Germinal center (tissue), 1 donor: ENCODE results near the gene WNK2.

Experiments used
- DNase-seq: peaks from one replicate; pipeline ENCODE4 v3.0.0; 2012; ENCODE audit warnings: mixed read lengths, low spot score

Gene WNK2

GRCh38 chr9:93161786-93162562, 22.0 kb upstream of the WNK2 start:
- DNase-seq: no peak

GRCh38 chr9:93164085-93164484, 19.9 kb upstream of the WNK2 start:
- DNase-seq: no peak

GRCh38 chr9:93166699-93167098, 17.2 kb upstream of the WNK2 start:
- no peak for DNase-seq

- DNase-seq: no peak
These were observed 16.8 kb upstream of the WNK2 start for GRCh38 chr9:93167185-93167584.

GRCh38 chr9:93167838-93168237, 16.1 kb upstream of the WNK2 start:
- no peak for DNase-seq

DNA sequence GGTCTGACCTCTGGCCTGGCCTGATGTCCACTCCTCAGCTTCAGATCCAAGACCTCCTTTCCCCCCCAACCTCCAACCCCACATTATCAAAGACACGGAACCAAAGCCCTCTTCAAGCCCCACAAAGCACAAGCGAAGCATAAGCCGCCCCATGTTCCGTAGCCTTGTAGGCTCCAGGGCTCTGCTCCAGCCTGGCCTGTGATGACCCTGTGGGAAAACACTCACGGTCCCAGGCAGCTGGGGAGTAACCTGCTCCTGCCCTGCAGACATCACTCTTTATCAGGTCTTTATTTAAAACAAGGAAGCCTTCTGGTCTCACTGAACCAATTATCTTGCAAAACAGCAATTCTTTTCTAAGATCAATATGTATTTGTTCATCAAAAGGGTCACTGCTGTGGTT, 15.4 kb upstream of the WNK2 start:
- DNase-seq: no peak

DNA sequence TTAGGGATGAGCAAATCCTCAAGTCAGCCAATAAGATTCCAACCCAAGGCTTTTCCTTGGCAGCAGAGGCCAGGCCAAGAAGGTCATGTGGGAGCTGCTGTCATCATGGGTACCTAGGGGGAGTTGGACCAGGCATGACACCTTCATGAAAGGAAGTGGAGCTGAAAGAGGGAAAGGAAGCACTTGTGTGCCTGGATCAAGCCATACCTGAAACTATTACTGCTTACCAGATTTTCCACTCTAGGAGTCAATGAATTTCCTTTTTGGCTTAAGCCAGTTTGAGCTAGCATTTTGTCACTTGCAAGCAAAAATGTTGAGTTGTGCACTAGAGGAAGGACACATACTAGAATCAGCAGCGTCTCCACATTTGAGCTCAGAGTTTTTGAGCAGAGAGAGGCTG, 14.5 kb upstream of the WNK2 start:
- DNase-seq: no peak

- DNase-seq: no peak
These were observed 13.4 kb upstream of the WNK2 start for GRCh38 chr9:93170571-93170970.

GRCh38 chr9:93171261-93171990, 12.5 kb upstream of the WNK2 start:
- no peak for DNase-seq

DNA sequence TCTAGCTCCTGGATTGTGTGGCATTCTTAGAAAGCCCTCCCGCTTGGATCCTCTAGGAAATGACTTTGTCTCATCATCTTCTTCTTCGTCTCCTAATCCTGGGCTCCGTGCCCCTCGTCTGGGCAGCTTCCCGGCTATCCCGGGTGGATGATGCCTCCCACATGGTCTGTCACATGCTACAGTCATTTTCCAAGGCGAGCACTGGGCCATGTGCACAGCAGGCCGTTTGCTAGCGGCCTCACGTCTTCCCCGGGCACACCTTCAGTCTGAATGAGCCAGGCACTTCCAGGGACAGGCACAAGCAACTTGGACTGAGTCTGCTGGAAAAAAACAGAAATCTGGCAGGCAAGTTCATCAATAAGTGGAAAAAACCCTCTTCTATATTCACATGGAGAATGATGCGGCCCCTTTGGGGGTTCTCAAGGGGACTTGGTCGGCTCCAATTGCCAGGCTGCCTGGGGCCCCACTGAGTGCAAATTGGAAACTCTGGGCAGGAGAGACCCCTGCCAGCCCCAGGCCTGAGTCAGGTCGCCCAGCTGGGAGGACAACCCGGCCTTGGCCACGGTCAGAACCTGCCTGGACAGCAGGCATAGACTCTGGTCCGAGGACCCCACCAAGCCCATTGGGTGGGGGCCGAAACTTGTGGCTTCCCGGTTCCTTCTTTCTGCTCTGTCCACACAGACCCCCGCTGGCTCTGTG, 11.1 kb upstream of the WNK2 start:
- DNase-seq: no peak

GRCh38 chr9:93173365-93174051, 10.4 kb upstream of the WNK2 start:
- DNase-seq: no peak

DNA sequence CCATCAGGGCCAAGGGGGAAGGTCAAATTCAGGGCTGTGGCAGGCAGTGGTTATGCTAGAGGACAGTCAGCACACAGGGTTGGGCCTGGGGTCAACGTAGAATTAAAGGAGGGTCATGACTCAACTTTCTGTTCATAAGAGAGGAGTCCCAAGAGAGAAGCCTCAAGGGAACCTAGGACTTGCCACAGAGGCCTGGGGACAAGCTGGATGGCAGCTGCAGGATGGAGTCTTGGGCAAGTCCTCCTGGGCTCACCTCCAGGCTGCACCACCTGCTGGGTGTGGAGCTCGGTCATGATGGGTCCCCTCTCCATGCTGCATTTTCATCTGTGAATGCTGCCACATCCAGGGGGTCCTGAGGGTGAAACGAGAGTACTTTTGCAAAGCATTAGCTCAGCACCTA, 9.0 kb upstream of the WNK2 start:
- no peak for DNase-seq

DNA sequence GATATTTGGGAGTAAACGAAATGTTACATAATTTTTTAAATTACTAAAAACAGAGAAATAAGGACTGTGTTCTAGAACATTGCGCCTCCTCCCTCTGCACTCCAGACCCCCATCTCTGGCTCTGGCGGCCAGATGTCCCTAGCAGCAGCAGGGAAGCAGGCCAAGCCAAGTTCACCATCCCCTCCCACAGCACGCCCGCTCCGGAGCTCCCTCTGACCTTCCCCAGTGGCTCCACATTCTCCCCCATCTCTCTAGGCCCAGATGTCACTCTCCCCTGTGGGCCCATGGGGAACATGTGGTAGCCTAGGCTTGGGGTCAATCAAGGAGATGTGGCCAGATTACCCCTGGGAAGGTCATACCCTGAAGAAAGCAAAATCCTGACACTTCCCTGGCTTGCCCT, 6.3 kb upstream of the WNK2 start:
- DNase-seq: no peak

DNA sequence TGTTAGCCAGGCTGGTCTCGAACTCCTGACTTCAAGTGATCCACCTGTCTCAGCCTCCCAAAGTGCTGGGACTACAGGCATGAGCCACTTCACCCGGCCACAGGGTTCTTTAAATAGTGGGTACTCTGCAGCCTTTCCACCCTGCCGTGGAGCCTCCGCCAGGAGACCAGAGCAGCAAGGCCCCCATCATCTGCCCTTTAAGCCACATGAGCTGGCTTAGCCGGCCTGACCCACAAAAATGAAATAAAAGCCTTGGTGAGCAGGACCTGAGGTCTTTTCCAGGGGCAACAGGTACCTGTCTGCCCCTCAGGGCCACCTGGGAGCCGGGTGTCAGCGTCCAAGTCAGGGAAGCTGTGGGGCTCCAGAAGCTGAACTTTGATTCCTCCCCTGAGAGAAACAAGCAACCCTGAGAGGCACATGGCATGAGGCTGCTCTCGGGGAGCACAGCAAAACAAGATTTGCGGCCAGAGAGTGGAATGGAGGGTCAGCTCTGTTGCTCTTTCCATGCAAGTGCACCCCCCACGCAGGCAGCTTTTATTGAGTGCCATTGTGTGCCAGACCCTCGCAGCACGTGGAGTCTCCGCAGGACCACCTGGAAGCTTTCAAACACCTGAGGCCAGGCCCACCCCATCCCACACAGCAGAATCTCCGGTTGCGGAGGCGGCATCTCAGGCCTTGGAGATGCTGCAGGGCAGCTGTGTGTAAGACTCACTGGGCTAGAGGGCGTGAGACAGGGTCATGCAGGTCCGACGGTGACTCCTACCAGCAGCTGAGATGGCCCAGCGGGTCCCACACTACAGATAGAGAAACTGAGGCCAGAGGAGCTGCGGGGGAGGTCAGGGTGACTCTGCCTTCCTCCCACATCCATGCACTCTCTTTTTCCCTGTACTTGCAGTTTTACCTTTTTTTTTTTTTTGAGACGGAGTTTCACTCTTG, 4.8 kb upstream of the WNK2 start:
- DNase-seq: no peak

GRCh38 chr9:93180938-93181337, 3.0 kb upstream of the WNK2 start:
- no peak for DNase-seq

GRCh38 chr9:93181672-93182435, 2.1 kb upstream of the WNK2 start:
- DNase-seq: no peak

DNA sequence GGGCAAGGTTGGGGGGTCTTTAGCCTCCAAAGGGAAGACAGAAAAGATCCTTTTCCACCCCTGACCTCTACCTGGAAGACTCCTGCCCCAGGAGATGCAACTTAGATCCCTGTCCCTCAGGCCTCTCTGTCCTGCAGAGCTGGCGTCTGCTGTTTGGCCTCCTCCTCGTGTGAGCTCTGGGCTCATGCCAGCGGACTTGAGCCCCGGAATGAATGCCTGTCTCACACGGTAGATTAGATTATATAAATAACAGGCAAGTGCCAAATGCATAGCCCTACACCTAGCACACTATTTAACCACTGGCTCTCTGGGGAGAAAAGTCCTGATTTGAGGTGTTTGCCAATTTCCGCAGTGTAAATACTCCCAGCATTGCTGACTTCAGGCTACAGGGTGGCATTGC, 1.4 kb upstream of the WNK2 start:
- DNase-seq: no peak

DNA sequence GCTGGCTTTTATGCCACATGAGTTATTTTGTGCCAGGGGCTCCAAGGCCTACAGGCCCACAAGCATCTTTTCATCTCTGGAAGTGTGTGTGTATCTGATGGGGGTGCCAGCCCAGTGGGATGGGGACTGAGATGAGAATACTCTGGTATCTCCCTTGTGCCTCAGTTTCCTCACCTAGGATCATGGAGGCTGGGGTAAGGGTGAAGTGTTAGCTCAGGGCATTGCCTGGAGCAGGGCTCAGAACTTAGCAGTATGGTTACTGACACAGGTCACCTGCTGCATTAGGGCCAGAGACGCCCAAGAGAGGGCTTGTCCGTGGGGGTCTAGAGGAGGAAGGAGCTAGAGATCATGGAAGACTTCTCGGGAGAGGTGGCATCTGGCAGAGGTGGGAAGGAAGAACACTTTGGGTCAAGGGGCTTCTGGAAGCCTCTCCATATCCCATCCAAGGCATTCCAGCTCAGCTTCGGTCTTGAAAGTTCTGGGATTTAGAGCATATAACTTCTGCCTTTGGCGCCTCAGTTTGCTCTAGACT, 742 bp upstream of the WNK2 start:
- DNase-seq: no peak

- no peak for DNase-seq
These were observed 710 bp downstream of the WNK2 start for GRCh38 chr9:93184432-93185265.
